HT-29 (cell line): ENCODE results near the gene DEPDC7. TPM values are rescaled to one million over a fixed set of nuclear protein-coding genes. Genes with fewer than 3 reads are reported as not detected.
A peak's percentile ranks its signal among the peaks of the same experiment; 100 is the strongest.

Experiments
- DNase-seq: peaks from one replicate; pipeline ENCODE4 v3.0.0-alpha.2; 2015; ENCODE audit warnings: low spot score
- small RNA-seq: library from RNA; depleted of rRNA; stranded (forward); fragments of <200 nt; gene quantifications from one replicate; pipeline ENCODE3, GENCODE V24; 2014
- total RNA-seq: library from RNA; depleted of rRNA; stranded (reverse); fragments of >200 nt; shearing (Covaris generic); gene quantifications from 2 replicates; pipeline ENCODE4 v1.2.3, GENCODE V29; 2014; rRNA removed

Gene DEPDC7
- total RNA-seq, 1 experiment from 2014 or later: 4.8 TPM

DNA sequence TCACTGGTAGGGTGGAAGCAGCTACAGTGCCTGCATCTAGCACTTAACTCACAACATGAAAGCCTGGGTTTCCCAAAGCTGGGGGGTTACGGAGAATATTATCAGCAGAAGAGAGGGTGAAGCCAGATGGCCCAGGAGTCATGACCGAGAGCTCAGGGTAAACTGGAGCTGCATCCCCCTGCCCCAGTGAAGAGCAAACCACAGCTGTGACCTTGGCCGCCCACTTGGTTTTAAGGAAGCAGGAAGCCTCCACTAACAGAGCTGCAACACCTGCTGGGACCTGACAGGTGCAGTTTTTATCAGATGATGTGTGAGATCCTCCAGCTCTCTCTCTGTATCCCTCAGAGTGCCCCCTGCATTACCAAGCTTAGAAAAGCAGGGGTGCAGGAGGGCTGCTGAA, 44.6 kb downstream of the DEPDC7 start:
- no peak for DNase-seq

DNA sequence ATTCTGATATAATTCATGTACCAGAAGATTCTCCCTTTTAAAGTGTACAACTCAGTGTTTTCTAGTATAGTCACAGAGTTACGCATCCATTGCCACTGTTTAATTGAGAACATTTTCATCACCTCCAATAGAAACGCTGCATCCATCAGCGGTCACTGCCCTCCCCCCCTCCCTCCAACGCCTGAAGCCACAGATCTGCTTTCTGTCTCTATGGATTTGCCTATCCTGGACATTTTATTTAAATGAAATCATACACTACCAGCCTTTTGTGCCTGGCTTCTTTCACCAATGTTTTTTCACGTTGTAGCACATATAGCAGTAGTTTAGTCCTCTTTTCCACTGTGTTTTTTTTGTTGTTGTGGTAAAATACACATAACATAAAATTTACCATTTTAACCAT, 46.5 kb downstream of the DEPDC7 start:
- DNase-seq: no peak

DNA sequence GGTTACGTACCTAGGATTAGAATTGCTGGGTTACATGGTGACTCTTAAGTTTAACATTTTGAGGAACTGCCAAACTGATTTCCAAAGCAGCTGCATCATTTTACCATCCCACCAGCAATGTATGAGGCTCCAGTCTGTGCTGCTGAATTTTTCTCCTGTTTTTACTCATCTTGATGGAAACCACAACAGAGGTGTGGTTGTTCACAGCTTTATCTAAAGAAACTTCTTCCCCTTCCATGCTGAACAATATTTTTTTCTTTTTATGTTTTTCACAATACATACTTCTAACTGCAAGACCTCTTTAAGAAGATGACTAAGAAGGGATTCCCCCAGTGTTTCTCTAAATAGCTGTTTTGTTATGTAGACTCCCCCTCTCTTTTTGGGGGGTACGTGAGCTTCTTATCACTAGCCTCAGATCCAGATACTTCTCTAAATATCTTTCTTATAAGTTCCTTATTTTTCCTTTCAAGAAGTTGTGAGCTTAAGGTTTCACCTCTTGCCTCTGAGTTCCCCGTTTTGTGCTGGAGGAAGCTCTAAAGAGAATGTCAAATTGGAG, 47.7 kb downstream of the DEPDC7 start:
- no peak for DNase-seq

DNA sequence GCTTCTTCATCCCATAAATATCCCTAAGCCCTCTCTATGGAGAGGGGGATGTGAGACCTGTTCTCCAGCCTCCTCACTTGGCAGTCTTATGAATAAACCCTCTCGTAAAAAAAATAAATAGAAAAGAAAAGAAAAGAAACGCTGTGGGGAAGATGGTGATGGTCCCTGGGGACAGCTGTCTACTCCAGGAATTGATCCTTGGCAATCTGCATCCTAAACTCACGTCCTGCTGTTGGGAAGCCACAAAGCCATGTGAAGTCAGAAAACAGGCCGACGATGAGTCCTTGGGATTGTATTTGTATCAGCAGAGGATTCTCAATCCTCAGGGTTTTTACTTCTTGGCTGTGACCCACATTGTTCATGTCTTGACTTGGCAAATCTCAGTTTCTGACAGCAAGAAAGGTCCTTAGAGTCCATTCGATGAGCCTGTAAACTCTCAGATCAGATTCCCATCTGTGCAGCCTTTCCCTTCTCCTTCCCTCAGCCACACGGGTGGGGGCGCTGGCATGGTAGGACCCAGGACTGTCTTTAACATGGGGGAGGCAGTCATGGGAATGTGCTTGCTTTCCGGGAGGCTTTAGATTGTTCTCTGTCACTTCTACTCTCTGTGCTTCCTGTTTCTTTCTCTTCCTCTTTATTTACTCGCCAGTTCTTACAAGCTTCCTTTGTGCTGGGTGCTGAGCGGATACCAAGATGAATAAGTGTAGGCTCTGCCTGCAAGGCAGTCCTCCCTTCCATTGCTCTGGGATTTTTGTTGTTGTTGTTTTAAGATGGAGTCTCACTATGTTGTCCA, 48.6 kb downstream of the DEPDC7 start:
- no peak for DNase-seq

DNA sequence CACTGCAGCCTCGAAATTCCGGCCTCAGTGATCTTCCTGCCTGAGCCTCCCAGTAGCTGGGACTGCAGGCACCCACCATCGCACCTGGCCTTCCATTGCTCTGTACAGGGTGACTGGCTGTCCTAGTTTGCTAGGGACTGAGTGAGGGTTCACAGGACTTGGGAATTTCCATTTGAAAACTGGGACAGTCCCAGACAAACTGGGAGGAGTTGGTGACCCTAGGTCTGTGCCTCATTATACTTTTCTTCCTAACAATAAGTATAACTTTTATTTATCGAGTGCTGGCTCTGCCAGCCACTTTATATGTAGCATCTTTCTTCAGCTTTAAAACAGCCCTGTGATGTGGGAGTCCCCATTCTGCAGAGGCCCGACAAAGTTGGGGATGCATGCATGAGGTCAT, 49.2 kb downstream of the DEPDC7 start:
- no peak for DNase-seq

DNA sequence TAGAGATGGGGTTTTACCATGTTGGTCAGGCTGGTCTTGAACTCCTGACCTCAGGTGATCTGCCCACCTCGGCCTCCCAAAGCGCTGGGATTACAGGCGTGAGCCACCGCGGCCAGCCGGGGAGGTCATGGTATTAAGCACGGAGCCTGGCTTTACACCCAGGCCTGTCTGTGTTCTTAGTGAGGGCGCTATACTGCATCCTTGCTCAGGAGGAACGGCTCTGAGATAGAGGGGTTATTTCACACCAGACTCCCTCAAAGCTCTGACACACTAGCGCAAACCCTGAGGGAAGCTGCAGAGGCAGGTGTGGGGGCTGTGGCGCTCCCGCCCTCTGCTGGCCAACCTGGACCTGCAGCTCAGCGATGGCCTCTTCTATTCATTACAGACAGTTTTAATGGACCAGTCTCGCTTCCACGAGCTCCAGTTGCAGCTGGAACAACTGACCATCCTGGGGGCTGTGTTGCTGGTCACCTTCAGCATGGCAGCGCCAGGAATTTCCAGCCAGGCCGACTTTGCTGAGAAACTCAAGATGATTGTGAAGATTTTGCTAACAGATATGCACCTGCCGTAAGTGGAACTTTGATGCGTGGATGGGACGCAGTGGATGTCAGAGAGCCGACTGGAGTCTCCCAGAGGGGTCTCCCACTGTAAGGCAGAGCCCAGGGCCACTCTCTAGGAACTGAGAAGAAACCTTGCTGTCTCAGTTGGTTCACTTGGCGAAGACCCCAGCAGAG, 49.9 kb downstream of the DEPDC7 start:
- peak; percentile 90 for DNase-seq

DNA sequence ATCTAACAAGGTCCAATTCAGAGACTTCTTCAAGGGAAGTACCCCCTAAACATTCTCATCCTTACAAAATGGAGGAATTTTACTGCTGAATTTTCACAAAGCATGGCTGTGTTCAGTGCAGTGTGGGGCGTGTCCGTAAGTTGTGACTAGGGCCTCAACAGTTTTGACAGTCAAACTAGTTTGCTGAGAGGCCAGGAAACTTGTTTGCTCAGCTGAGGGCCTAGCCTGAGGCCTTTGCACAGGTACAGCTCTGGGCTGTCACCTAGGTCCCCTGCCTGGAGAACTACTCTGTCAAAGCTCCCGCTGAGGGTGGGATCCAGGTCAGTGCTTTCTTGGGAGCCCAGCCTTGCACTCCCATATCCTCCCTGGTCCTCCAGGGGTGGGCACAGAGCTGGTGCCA, 51.6 kb downstream of the DEPDC7 start:
- no peak for DNase-seq

DNA sequence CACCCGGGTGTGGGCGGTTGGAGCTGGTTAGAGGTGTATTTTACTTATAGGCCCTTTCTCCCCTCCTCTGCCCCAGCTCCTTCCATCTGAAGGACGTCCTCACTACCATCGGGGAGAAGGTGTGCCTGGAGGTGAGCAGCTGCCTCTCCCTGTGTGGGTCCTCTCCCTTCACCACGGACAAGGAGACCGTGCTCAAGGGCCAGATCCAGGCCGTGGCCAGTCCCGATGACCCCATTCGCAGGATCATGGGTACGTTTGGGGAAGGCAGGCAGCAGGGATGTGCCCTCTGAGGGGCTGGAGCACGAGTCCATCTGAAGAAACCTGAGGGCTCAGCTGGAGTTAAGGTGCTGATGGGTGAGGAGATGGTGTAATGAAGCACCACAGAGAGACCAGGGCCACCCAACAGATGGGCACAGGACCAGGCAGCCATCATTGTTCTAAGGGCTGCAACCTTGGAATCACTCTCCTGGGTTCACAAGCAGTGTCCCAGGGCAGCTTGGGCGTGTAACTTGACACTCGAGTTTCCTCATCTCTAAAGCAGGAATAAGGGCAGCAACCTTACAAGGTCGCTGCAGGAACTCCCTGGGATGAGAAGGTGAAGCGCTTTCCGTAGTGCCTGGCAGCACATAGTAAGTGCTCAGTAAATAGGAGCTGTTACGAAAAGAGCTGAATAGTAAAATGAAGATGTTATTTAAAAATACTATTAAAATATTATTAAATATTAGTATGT, 53.1 kb downstream of the DEPDC7 start:
- DNase-seq: no peak

DNA sequence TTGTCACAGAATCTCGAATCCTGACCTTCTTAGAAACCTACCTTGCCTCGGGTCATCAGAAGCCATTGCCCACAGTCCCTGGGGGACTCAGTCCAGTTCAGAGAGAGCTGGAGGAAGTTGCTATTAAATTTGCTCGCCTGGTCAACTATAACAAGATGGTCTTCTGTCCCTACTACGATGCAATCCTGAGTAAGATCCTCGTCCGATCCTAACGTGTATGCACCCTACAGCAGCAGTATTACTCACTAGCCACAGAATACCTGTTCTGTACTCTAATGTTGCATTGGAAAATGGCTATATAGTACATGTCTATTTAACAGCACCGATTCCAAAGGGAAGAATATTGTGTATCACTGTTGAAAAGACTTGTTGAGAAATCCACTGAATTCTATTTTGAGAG, 56.8 kb downstream of the DEPDC7 start:
- DNase-seq: no peak

Small RNA genes lying within 50 kb of the gene (small RNA-seq; reads per million reads assigned to genes)
- gene RF00019: not detected

Other genes with a start within 250 kb of the DEPDC7 start
- gene CCDC73, start 221.2 kb upstream of the DEPDC7 start, total RNA-seq: not detected in 2 replicates
- 4.3 and 4.8 TPM in 2 replicates for gene PRRG4, start 186.0 kb upstream of the DEPDC7 start, total RNA-seq
- 11.4 and 13.1 TPM in 2 replicates for gene QSER1, start 123.1 kb upstream of the DEPDC7 start, total RNA-seq
- 5.2 and 6.6 TPM in 2 replicates for gene TCP11L1, start 23.7 kb downstream of the DEPDC7 start, total RNA-seq
- gene CSTF3, start 145.6 kb downstream of the DEPDC7 start, total RNA-seq: 19.1 and 28.6 TPM in 2 replicates
- 27.2 and 31.1 TPM in 2 replicates for gene HIPK3, start 241.5 kb downstream of the DEPDC7 start, total RNA-seq